Stimulated activated CD8-positive, alpha-beta memory T cell treated with anti-CD3 and anti-CD28 coated beads, Interleukin-7, amount 100 ng/mL, for 4 hours (primary cell): ENCODE data around the gene RBBP8NL.

Source experiments
- DNase-seq, 2 donors: peaks; one replicate each; pipeline ENCODE4 v3.0.0-alpha.2; 2020; ENCODE audit warnings: low read depth in 2 of 2

The RBBP8NL gene

GRCh38 chr20:62392621-62393334 is 34.6 kb downstream of the RBBP8NL start:
- no peak for DNase-seq

GRCh38 chr20:62392077-62392418 is 35.3 kb downstream of the RBBP8NL start:
- no peak for DNase-seq

- DNase-seq = no peak
Measured at GRCh38 chr20:62391165-62392076, 35.9 kb downstream of the RBBP8NL start.

GRCh38 chr20:62390317-62391164 is 36.8 kb downstream of the RBBP8NL start:
- DNase-seq = no peak

- no peak for DNase-seq
Measured at GRCh38 chr20:62389601-62390087, 37.7 kb downstream of the RBBP8NL start.

- no peak for DNase-seq
Measured at GRCh38 chr20:62388839-62389600, 38.3 kb downstream of the RBBP8NL start.

- DNase-seq = no peak
Measured at GRCh38 chr20:62387933-62388635, 39.3 kb downstream of the RBBP8NL start.

- no peak for DNase-seq
Measured at GRCh38 chr20:62387219-62387913, 40.0 kb downstream of the RBBP8NL start.

- peak; percentile 88 to 92 for DNase-seq
Measured at GRCh38 chr20:62386383-62387218, 40.7 kb downstream of the RBBP8NL start, which contains the start of gene RPS21. RPS21 (plus strand) TSS chr20:62387103; CDS start chr20:62387339, 236 bp downstream.

- DNase-seq = peak; percentile 56 to 61
Measured at GRCh38 chr20:62382306-62383198, 44.8 kb downstream of the RBBP8NL start.

- no peak for DNase-seq
Measured at GRCh38 chr20:62381842-62382241, 45.5 kb downstream of the RBBP8NL start.

GRCh38 chr20:62381202-62381797 is 46.0 kb downstream of the RBBP8NL start:
- no peak for DNase-seq

GRCh38 chr20:62378215-62378614 is 49.1 kb downstream of the RBBP8NL start:
- DNase-seq = no peak

GRCh38 chr20:62377615-62378178 is 49.6 kb downstream of the RBBP8NL start:
- DNase-seq = no peak

GRCh38 chr20:62377064-62377461 is 50.3 kb downstream of the RBBP8NL start:
- DNase-seq = no peak

- no peak for DNase-seq
Measured at GRCh38 chr20:62376112-62377063, 51.0 kb downstream of the RBBP8NL start.
